ENCODE results near the gene PAK3. TPM values are rescaled to one million over a fixed set of nuclear protein-coding genes. Genes with fewer than 3 reads are reported as not detected.

Gene PAK3
- total RNA-seq, 1 donor from 2014 or later: 10.8 TPM

GRCh38 chrX:111102636-111103035 lies 6.6 kb downstream of the PAK3 start:
- Mint-ChIP-seq H3K9me3 (no peaks in the 10 kb centered on the region), H3K27ac (no peak overlapping the region)

GRCh38 chrX:111103246-111103645 lies 7.3 kb downstream of the PAK3 start:
- Mint-ChIP-seq H3K9me3 (no peaks in the 10 kb centered on the region), H3K4me1 (ENCODE audit: unreplicated experiment) (no peaks in the 10 kb centered on the region), H3K27me3 (peaks cover 7% of the 10 kb centered on the region), H3K4me3 (no peak overlapping the region), H3K36me3 (no peaks in the 10 kb centered on the region), H3K27ac (no peak overlapping the region)
- no peak for DNase-seq (ENCODE audit: extremely low spot score, unreplicated experiment)
- no peak for TF ChIP-seq CTCF (conservative IDR thresholded peaks at IDR 0.05)

More at GRCh38 chrX:111102636-111103035, 6.6 kb downstream of the PAK3 start:
- H3K36me3 Mint-ChIP-seq: no peaks in the 10 kb centered on the region
- peaks cover 13% of the 10 kb centered on the region for H3K27me3 Mint-ChIP-seq
- TF ChIP-seq CTCF (conservative IDR thresholded peaks at IDR 0.05): no peak
- no peak for DNase-seq (ENCODE audit: extremely low spot score, unreplicated experiment)
- no peak overlapping the region for H3K4me3 Mint-ChIP-seq
- H3K4me1 Mint-ChIP-seq (ENCODE audit: unreplicated experiment): peaks cover under 1% of the 10 kb centered on the region

GRCh38 chrX:111110098-111110775 lies 14.2 kb downstream of the PAK3 start:
- no peaks in the 10 kb centered on the region for H3K4me1 Mint-ChIP-seq (ENCODE audit: unreplicated experiment)
- H3K27me3 Mint-ChIP-seq: no peaks in the 10 kb centered on the region
- DNase-seq (ENCODE audit: extremely low spot score, unreplicated experiment): no peak
- no peak overlapping the region for H3K27ac Mint-ChIP-seq
- no peak for TF ChIP-seq CTCF (conservative IDR thresholded peaks at IDR 0.05)
- no peaks in the 10 kb centered on the region for H3K9me3 Mint-ChIP-seq
- H3K36me3 Mint-ChIP-seq: no peaks in the 10 kb centered on the region
- no peak overlapping the region for H3K4me3 Mint-ChIP-seq

- Mint-ChIP-seq H3K4me1 (ENCODE audit: unreplicated experiment) (peaks cover 5% of the 10 kb centered on the region), H3K4me3 (no peak overlapping the region), H3K27ac (no peak overlapping the region), H3K36me3 (no peaks in the 10 kb centered on the region), H3K9me3 (no peaks in the 10 kb centered on the region), H3K27me3 (no peaks in the 10 kb centered on the region)
- DNase-seq (ENCODE audit: extremely low spot score, unreplicated experiment): no peak
- TF ChIP-seq CTCF (conservative IDR thresholded peaks at IDR 0.05): no peak
Measured at GRCh38 chrX:111114806-111115205, 18.8 kb downstream of the PAK3 start.

- Mint-ChIP-seq H3K4me3 (no peak overlapping the region), H3K27me3 (no peaks in the 10 kb centered on the region), H3K4me1 (ENCODE audit: unreplicated experiment) (peaks cover 5% of the 10 kb centered on the region), H3K27ac (no peak overlapping the region), H3K9me3 (no peaks in the 10 kb centered on the region), H3K36me3 (no peaks in the 10 kb centered on the region)
- no peak for TF ChIP-seq CTCF (conservative IDR thresholded peaks at IDR 0.05)
- no peak for DNase-seq (ENCODE audit: extremely low spot score, unreplicated experiment)
Measured at GRCh38 chrX:111116666-111117065, 20.7 kb downstream of the PAK3 start.
